T-helper 9 cell (primary cell): ENCODE measurements around the gene CEP112.
"Not testable (repeated sequence)": the region's sequence is repeated elsewhere in the genome, so short reads cannot be mapped to it uniquely, and the experiment has no call there.

Experiments used
- DNase-seq: peaks from one replicate; pipeline ENCODE4 v3.0.0-alpha.2; 2020

Gene CEP112

GRCh38 chr17:65756760-65757159 lies 435.2 kb downstream of the CEP112 start:
- no peak for DNase-seq

- no peak for DNase-seq
Observed at GRCh38 chr17:65755799-65756198, 436.1 kb downstream of the CEP112 start.

GRCh38 chr17:65754630-65755029 lies 437.3 kb downstream of the CEP112 start:
- no peak for DNase-seq

- no peak for DNase-seq
Observed at GRCh38 chr17:65754081-65754480, 437.9 kb downstream of the CEP112 start.

- no peak for DNase-seq
Observed at GRCh38 chr17:65753348-65753747, 438.6 kb downstream of the CEP112 start.

- DNase-seq: no peak
Observed at GRCh38 chr17:65751263-65751662, 440.7 kb downstream of the CEP112 start.

GRCh38 chr17:65750631-65751115 lies 441.3 kb downstream of the CEP112 start:
- peak; percentile 31 for DNase-seq

GRCh38 chr17:65750166-65750565 lies 441.8 kb downstream of the CEP112 start:
- no peak for DNase-seq

GRCh38 chr17:65749479-65749878 lies 442.5 kb downstream of the CEP112 start:
- no peak for DNase-seq

- DNase-seq: no peak
Observed at GRCh38 chr17:65745241-65745640, 446.7 kb downstream of the CEP112 start.

GRCh38 chr17:65743308-65743655 lies 448.7 kb downstream of the CEP112 start:
- DNase-seq: no peak

GRCh38 chr17:65742403-65743307 lies 449.3 kb downstream of the CEP112 start:
- no peak for DNase-seq

GRCh38 chr17:65741710-65742109 lies 450.2 kb downstream of the CEP112 start:
- no peak for DNase-seq

- DNase-seq: no peak
Observed at GRCh38 chr17:65739034-65739433, 452.9 kb downstream of the CEP112 start.

GRCh38 chr17:65737451-65737850 lies 454.5 kb downstream of the CEP112 start:
- no peak for DNase-seq

GRCh38 chr17:65733314-65733713 lies 458.6 kb downstream of the CEP112 start:
- no peak for DNase-seq

- DNase-seq: not testable (repeated sequence)
Observed at GRCh38 chr17:65732667-65733066, 459.3 kb downstream of the CEP112 start.

- no peak for DNase-seq
Observed at GRCh38 chr17:65730711-65731169, 461.2 kb downstream of the CEP112 start.

- DNase-seq: no peak
Observed at GRCh38 chr17:65729207-65729606, 462.7 kb downstream of the CEP112 start.

- no peak for DNase-seq
Observed at GRCh38 chr17:65727832-65728231, 464.1 kb downstream of the CEP112 start.

GRCh38 chr17:65727246-65727645 lies 464.7 kb downstream of the CEP112 start:
- no peak for DNase-seq

- DNase-seq: no peak
Observed at GRCh38 chr17:65723431-65724151, 468.3 kb downstream of the CEP112 start.

GRCh38 chr17:65718601-65719000 lies 473.3 kb downstream of the CEP112 start:
- no peak for DNase-seq
